Measurements from ENCODE around the gene STAB1. TPM values are rescaled to one million over a fixed set of nuclear protein-coding genes. Genes with fewer than 3 reads are reported as not detected.

STAB1 gene
- total and polyA plus RNA-seq, 2 of the 13 experiments (the other 11 are each of a cell fraction or from before 2014, with no cell fraction given) = 0.09 to 0.34 TPM

GRCh38 chr3:52455283-52456168, 39.6 kb upstream of the STAB1 start, which contains the start of gene NISCH (continued):
- TF ChIP-seq, protein P1, sequence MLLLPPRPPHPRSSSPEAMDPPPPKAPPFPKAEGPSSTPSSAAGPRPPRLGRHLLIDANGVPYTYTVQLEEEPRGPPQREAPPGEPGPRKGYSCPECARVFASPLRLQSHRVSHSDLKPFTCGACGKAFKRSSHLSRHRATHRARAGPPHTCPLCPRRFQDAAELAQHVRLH (CRISPR knock-in tag; IDR thresholded peaks at IDR 0.05; ENCODE audit: borderline replicate concordance, low read depth) = no peak
- TF ChIP-seq PHF21A (CRISPR knock-in tag; IDR thresholded peaks at IDR 0.05) = no peak
- TF ChIP-seq TSC22D2 (CRISPR knock-in tag; IDR thresholded peaks at IDR 0.05; ENCODE audit: borderline replicate concordance) = no peak; the same call in 1 of the 2 replicates
- no peak for TF ChIP-seq DDIT3 (CRISPR knock-in tag; IDR thresholded peaks at IDR 0.05)
- 0 out of 2 replicates have a peak, but pooled peaks have one; percentile 15 for TF ChIP-seq CBFB (CRISPR knock-in tag; IDR thresholded peaks at IDR 0.05)
- TF ChIP-seq GZF1 (CRISPR knock-in tag; IDR thresholded peaks at IDR 0.05) = no peak
- peak in 1 of 2 experiments; percentile 64; a peak in 2 of 4 replicates for TF ChIP-seq EP300 (IDR thresholded peaks at IDR 0.05; ENCODE audit: low read depth in 2 of 2, low read length in 2 of 2)
- 0 out of 2 replicates have a peak, but pooled peaks have one; percentile 30 for TF ChIP-seq EP300 (CRISPR knock-in tag; IDR thresholded peaks at IDR 0.05; ENCODE audit: borderline replicate concordance)
- peak; percentile 63 for TF ChIP-seq MED1 (CRISPR knock-in tag; IDR thresholded peaks at IDR 0.05)
- TF ChIP-seq, protein P2, sequence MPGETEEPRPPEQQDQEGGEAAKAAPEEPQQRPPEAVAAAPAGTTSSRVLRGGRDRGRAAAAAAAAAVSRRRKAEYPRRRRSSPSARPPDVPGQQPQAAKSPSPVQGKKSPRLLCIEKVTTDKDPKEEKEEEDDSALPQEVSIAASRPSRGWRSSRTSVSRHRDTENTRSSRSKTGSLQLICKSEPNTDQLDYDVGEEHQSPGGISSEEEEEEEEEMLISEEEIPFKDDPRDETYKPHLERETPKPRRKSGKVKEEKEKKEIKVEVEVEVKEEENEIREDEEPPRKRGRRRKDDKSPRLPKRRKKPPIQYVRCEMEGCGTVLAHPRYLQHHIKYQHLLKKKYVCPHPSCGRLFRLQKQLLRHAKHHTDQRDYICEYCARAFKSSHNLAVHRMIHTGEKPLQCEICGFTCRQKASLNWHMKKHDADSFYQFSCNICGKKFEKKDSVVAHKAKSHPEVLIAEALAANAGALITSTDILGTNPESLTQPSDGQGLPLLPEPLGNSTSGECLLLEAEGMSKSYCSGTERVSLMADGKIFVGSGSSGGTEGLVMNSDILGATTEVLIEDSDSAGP (CRISPR knock-in tag; IDR thresholded peaks at IDR 0.05; ENCODE audit: borderline replicate concordance) = no peak
- TF ChIP-seq, protein P3, sequence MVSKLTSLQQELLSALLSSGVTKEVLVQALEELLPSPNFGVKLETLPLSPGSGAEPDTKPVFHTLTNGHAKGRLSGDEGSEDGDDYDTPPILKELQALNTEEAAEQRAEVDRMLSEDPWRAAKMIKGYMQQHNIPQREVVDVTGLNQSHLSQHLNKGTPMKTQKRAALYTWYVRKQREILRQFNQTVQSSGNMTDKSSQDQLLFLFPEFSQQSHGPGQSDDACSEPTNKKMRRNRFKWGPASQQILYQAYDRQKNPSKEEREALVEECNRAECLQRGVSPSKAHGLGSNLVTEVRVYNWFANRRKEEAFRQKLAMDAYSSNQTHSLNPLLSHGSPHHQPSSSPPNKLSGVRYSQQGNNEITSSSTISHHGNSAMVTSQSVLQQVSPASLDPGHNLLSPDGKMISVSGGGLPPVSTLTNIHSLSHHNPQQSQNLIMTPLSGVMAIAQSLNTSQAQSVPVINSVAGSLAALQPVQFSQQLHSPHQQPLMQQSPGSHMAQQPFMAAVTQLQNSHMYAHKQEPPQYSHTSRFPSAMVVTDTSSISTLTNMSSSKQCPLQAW (CRISPR knock-in tag; IDR thresholded peaks at IDR 0.05) = peak; percentile 85
- 0 out of 2 replicates have a peak, but pooled peaks have one; percentile 23 for TF ChIP-seq FOXO1 (CRISPR knock-in tag; IDR thresholded peaks at IDR 0.05)
- TF ChIP-seq SNRNP70 (IDR thresholded peaks at IDR 0.05; ENCODE audit: low read depth, low read length) = no peak
- TF ChIP-seq SNAPC4 (CRISPR knock-in tag; IDR thresholded peaks at IDR 0.05) = no peak
- no peak for TF ChIP-seq ZSCAN25 (CRISPR knock-in tag; IDR thresholded peaks at IDR 0.05)
- TF ChIP-seq SNAPC5 (CRISPR knock-in tag; IDR thresholded peaks at IDR 0.05; ENCODE audit: borderline replicate concordance) = no peak
- peak; percentile 84 for TF ChIP-seq TBX2 (CRISPR knock-in tag; IDR thresholded peaks at IDR 0.05; ENCODE audit: borderline replicate concordance)
- TF ChIP-seq MBNL3 (CRISPR knock-in tag; conservative IDR thresholded peaks at IDR 0.05) = no peak
- 0 out of 2 replicates have a peak, but pooled peaks have one; percentile 5 for TF ChIP-seq CHCHD3 (CRISPR knock-in tag; IDR thresholded peaks at IDR 0.05)
- TF ChIP-seq DMAP1 (CRISPR knock-in tag; IDR thresholded peaks at IDR 0.05) = peak; percentile 76

All from HepG2 (cell line).